Ureter (tissue), 1 donor: Measurements from ENCODE around the gene GAN. TPM values are rescaled to one million over a fixed set of nuclear protein-coding genes. Genes with fewer than 3 reads are reported as not detected.

ENCODE experiments used
- DNase-seq: peaks from one replicate; pipeline ENCODE4 v3.0.0-alpha.2; 2020; ENCODE audit warnings: low spot score
- total RNA-seq: library from RNA; stranded (reverse); gene quantifications from one replicate; pipeline ENCODE4 v1.2.4, GENCODE V29; 2023
- donor health status: DM: yes; HTN: yes; CAD: no.

Gene GAN
- total RNA-seq, 1 donor from 2014 or later, result 16.9 TPM

GRCh38 chr16:81429045-81429521 lies 114.3 kb downstream of the GAN start:
- DNase-seq, result no peak

GRCh38 chr16:81431554-81432353 lies 117.0 kb downstream of the GAN start:
- DNase-seq, result no peak

DNA sequence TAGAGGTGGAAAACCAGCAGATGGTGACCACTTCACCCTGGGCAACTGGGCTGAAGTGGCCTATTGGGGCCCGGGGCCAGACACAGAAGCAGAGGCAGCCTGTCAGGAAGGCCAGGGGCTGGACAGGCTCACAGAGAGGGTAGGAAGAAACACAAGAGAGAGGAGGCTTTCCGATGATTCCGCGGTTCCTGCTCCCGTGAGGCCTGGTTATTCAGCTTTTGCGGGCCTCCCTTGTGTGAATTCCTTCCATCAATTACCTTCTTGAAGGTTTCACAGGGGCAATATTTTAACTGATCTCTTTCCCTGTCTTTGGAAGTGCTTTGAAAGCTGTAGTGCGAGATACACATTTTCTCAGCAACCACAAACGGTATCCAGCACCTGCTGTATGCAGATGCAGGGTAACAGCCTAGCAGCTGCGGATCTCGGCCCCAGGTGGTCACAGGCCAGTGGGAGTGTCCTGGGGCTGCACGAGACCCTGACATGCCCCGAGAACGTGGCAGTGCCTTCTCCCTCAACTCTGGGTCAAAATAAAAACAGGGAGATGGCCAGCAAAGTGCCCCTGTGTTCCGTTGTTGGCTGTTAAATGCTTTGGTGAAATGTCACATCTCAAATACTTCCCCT lies 118.3 kb downstream of the GAN start:
- DNase-seq, result no peak

DNA sequence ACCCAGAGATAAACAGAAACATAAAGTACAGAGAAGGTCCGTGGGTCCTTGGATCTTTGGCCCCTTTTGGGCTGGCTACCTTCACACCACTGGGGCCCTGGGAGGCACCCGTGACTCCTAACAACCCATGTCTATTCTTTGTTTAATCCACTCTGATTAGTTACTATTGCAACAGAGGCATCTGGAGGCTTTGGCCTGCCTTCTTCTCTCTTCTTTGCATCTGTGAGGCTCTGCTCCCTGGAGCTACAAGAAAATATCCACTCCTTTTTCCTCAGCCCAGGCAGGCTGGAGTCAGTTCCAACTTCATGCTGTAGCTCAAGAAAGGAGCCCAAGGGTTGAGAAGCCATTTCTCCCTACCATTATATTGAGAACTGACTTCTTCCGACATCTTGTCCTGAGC lies 120.3 kb downstream of the GAN start:
- no peak for DNase-seq

GRCh38 chr16:81435567-81435966 lies 120.8 kb downstream of the GAN start:
- no peak for DNase-seq

GRCh38 chr16:81436386-81436785 lies 121.6 kb downstream of the GAN start:
- no peak for DNase-seq

- no peak for DNase-seq
Observed at GRCh38 chr16:81437865-81438264, 123.1 kb downstream of the GAN start.

Other genes starting within 250 kb of the GAN start
- not detected for gene C16orf46, start 237.7 kb upstream of the GAN start, total RNA-seq
- gene GCSH, start 218.6 kb upstream of the GAN start, total RNA-seq, result 42.5 TPM
- 0.81 TPM for gene BCO1, start 76.3 kb upstream of the GAN start, total RNA-seq
- gene CMIP, start 129.8 kb downstream of the GAN start, total RNA-seq, result 98.0 TPM